Epithelial cell of prostate (primary cell): ENCODE measurements around the gene ANKRD39.

Source experiments
- DNase-seq: peaks from one replicate; pipeline ENCODE4 v3.0.0-alpha.2; 2011; ENCODE audit warnings: low read depth, low spot score
- H3K27ac ChIP-seq: fragments of 450-650 bp; 2 replicates; pipeline ENCODE4 v1.5.1; 2017; ENCODE audit warnings: mild to moderate bottlenecking

Gene ANKRD39

GRCh38 chr2:96837575-96837974 is 20.2 kb downstream of the ANKRD39 start:
- no peak for DNase-seq
- H3K27ac ChIP-seq: no peak overlapping the region

GRCh38 chr2:96835830-96836229 is 22.0 kb downstream of the ANKRD39 start:
- no peak overlapping the region for H3K27ac ChIP-seq
- no peak for DNase-seq

GRCh38 chr2:96832754-96833507 is 24.9 kb downstream of the ANKRD39 start:
- H3K27ac ChIP-seq: no peak overlapping the region
- DNase-seq: no peak

GRCh38 chr2:96832408-96832753 is 25.4 kb downstream of the ANKRD39 start:
- no peak overlapping the region for H3K27ac ChIP-seq
- no peak for DNase-seq

DNA sequence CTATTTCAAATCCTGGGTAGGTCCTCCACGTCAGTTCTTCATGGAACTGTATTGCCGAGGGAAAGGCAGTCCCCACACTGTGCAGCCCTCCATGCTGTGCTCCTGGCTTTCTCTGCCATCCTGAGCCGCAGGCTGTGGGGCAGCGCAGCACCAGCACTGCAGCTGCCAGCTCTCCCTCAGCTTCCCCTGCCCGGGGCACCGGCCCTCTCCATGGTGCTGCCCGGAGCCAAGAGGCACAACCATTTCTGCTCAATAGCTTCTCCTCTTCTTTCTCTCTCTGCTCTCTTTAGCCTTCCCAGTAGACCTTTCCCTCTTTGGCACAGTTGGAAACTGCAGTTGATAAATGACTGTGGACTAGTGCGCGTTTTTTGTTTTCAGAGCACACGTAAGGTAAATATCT is 26.1 kb downstream of the ANKRD39 start:
- no peak overlapping the region for H3K27ac ChIP-seq
- no peak for DNase-seq

- no peak for DNase-seq
- H3K27ac ChIP-seq: no peak overlapping the region
Measured at GRCh38 chr2:96830044-96830562, 27.7 kb downstream of the ANKRD39 start.

- DNase-seq: no peak
- no peak overlapping the region for H3K27ac ChIP-seq
Measured at GRCh38 chr2:96828874-96829273, 28.9 kb downstream of the ANKRD39 start.

DNA sequence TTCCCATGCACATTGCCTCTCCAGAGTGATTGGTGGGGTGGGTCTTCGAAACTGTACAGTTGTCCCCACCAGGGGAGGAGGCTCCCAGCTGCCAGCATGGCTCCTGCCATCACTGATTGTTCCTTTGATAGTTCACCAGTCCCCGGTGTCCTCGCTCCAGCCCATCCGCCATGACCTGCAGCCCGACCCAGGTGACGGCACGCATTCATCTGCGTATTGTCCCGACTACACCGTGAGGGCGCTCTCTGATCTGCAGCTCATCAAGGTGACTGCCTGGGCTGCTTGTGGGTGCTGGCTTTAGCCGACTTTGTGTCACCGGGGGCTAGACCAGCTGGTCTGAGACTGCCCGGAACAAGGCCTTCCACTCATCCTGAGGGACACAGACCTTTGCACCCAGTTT is 29.4 kb downstream of the ANKRD39 start:
- DNase-seq: no peak
- H3K27ac ChIP-seq: no peak overlapping the region

DNA sequence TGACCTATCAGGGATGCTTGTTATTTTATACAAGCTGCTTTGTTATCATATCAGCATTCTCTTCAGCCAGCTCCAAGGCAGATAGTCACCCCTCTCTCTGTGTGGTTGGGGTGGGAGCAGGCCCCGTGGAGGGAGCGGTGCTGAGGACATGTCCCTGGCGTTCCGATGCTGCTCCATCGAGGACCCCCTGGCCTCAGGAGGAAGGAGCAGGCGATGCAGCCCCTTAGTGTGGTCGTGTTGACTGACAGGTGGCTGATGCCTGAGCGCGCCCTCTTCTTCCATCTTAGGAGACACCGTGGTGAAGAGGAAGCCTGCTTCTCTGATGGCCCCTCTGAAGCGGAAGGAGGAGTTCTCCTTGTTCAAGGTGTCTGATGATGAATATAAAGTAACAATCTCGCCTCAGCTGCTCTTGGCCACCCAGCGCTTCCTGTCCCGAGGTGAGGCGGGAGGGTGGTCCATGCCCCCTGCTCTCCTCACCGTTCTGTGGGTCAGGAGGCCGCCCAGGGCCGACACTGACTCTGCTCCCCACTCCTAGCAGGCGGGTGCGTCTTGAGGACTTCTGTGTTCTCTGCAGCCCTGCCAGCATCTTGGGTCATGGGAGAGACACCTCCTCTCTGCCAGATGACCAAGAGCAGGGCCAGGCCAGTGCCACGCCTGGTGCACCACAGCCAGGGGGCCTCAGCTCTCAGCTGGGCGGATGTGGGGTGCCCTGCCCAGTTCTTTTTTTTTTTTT is 31.1 kb downstream of the ANKRD39 start:
- DNase-seq: no peak
- no peak overlapping the region for H3K27ac ChIP-seq

DNA sequence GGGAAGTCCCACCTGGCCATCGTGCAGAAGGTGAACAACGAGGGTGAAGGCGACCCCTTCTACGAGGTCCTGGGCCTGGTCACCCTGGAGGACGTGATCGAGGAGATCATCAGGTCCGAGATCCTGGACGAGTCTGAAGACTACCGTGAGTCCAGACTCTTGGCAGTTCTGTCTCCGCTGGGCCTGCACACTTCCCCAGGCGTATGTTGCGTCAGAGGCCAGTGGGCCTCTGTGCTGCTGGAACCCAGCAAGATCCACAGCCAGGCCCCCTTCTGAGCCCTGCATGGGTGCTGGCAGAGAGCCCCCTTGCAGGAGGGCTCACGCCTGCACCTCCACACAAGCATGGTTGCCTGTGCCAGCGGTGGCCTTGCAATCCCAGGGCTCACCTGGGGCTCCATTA is 32.8 kb downstream of the ANKRD39 start:
- no peak overlapping the region for H3K27ac ChIP-seq
- no peak for DNase-seq

- DNase-seq: no peak
- no peak overlapping the region for H3K27ac ChIP-seq
Measured at GRCh38 chr2:96824079-96824870, 33.5 kb downstream of the ANKRD39 start.

DNA sequence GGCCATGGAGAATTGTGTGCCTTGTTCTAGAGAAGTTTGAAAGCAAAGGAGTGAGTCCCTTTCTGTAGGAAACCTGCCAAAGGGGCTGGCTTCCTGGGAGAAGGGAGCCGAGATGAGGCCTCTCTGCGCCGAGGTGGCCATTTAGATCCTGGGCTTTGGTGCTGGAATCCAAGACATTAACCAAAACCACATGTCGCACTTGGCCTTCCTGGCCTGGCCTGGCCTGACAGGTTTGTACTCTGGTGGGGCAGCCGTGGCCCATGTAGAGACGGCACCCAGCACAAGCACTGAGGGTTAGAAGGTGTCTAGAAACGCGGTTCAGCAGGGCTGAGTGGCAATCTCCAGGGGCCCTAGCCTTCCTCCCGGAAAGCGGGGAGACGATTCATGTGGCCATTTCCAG is 34.6 kb downstream of the ANKRD39 start:
- no peak overlapping the region for H3K27ac ChIP-seq
- no peak for DNase-seq

DNA sequence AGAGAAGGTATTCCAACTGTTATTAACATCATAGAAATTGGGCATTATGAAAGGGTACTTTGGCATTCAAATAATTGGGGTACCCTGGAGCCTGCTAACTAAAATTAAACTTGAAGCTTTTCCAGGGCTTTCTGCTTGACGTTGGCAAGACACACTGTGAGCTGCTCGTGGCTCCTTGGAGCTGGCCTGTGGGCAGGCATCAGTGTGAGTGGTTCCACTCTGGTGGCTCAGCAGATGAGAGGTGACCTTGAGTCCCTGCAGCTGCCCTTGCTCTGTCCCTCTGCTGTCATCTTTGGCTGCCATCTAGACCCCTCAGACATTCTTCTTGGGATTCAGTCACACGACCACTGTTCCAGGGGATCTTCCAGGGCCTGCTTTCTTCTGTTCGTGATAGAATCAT is 35.0 kb downstream of the ANKRD39 start:
- DNase-seq: no peak
- no peak overlapping the region for H3K27ac ChIP-seq

- no peak for DNase-seq
- no peak overlapping the region for H3K27ac ChIP-seq
Measured at GRCh38 chr2:96821113-96821675, 36.6 kb downstream of the ANKRD39 start.

DNA sequence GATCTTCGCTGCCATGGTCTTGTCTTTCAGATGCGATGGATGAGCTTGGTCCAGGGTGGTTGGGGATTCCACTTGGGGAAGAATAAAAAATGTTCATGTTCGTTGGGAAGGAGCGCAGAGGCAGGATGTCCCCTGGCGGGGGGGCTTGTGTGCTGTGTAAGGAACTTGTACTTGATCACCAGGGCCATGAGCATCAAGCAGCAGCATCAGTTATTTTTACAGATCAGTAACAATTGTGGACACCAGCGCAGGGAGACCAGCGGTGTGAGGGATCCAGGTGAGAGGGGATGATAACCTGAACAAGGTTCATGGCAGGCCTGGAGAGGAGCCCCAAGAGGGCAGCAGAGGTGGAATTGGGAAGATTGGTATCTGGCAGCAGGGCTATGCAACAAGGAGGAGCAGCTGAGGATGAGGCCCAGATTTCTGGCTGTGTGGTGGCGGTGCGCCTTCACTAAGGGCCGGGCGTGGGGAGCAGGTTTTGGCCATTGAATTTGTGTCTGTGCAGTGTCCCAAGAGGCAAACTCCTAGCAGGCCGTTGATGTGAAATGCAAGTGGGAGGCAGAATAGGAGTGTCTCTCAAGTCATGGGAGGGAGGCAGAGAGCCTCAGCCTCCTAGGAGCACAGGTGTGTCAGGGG is 37.8 kb downstream of the ANKRD39 start:
- no peak for DNase-seq
- H3K27ac ChIP-seq: no peak overlapping the region

DNA sequence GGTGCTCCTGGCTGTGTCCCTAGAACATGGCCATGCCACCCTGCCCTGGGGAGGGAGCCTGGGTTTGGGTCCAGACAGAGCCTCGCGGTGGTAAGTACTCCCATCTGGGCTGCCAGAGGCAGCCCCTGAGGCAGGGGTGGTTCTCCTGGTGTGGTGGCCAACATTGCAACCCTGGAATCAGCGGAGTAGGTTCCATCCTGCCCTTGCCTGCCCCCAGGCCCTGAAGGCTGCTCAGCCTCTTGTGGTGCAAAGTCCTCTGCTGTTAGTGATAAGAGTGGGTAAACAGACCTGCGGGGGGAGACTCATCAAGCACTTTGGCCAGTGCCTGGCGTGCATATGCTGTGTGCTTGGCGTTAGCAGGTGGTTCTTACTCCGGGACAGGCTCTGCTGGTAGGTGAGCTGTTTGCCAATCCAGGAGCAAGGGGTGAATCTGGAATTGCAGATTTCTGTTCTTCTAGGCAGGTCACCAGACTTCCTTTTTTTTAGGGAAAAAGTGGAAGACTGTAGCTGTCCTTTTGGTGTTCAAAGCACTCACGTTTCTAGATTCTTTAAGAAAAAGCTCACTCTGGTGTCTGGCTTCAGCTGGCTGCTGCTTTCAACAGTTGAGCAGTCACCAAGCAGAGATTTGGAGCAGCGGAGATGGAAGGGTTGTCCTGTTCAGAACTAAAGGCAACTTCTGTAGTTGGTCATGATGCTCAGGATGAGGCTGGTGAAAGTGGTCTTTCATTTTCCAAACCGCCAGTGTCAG is 38.5 kb downstream of the ANKRD39 start:
- no peak for DNase-seq

GRCh38 chr2:96817882-96818281 is 39.9 kb downstream of the ANKRD39 start:
- no peak for DNase-seq

More for the DNA sequence above, 38.5 kb downstream of the ANKRD39 start:
- H3K27ac ChIP-seq: no peak overlapping the region

DNA sequence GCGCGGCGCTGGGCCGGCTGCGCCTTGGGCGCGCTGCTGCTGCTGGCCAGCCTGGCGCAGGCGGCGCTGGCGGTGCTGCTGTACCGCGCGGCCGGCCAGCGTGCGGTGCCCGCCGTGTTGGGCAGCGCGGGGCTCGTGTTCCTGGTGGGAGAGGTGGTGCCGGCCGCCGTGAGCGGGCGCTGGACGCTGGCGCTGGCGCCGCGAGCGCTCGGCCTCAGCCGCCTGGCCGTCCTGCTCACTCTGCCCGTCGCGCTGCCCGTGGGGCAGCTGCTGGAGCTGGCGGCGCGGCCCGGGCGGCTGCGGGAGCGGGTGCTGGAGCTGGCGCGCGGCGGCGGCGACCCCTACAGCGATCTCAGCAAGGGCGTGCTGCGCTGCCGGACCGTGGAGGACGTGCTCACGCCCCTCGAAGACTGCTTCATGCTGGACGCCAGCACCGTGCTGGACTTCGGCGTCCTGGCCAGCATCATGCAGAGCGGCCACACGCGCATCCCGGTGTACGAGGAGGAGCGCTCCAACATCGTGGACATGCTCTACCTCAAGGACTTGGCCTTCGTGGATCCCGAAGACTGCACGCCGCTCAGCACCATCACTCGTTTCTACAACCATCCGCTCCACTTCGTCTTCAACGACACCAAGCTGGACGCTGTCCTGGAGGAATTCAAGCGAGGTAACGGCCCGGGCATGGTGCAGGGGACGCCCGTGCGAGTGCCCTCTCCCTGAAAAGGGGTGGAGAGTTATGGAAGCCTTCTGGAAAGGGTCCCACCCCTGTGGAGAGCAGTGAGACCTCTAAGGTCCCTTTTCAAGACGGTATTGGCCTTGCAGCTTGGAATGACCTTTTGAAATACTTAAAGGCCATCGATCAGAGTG is 40.7 kb downstream of the ANKRD39 start:
- no peak overlapping the region for H3K27ac ChIP-seq
- DNase-seq: no peak

More at GRCh38 chr2:96817882-96818281, 39.9 kb downstream of the ANKRD39 start:
- no peak overlapping the region for H3K27ac ChIP-seq
